ENCODE measurements around the gene EFNA2.
"Not testable (repeated sequence)": the region's sequence is repeated elsewhere in the genome, so short reads cannot be mapped to it uniquely, and the experiment has no call there.

EFNA2 gene

DNA sequence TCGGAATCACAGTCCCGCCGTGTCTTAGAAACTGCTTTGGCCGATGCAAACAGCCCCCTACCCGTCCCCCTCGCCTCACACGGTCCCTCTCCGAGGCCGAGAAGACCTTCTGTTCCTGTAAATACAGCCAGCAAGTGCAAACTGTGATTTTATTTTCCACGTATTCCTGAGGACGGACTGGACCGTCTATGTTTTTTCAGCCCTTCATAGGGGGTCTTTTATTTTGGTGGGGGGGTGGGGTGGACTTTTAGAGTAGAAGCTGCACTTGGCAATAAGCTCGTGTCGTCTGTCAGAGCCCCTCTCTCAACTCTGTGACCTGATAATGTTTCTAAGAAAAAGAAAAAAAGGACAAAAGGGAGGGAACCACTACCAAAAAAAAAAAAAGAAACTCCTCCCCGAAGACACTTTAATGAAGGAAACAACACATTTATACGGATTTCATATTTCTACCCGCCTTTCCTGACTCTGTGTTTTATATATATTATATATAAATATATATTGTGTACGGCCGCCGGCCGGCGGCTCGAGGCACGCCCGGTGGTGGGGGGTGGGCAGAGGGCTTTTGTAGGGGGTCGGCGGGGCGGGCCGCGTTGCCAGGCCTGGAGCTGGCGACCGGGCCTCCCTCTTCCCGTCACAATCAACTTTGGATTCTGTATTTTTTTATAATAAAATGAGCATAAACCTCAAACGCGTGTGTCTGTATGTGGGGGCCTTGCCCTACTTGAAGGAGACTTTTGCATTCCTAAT is 15.2 kb downstream of the EFNA2 start:
- Histone ChIP-seq H2AFZ (ENCODE audit: low read depth, low read length, severe bottlenecking) (no peak overlapping the region), H3F3A (ENCODE audit: insufficient read depth) (no peaks in the 10 kb centered on the region), H3K27me3 (ENCODE audit: low read length) (no peaks in the 10 kb centered on the region), H3K4me3 (ENCODE audit: insufficient read depth, low read length, poor library complexity, severe bottlenecking) (no peak overlapping the region), H3K9ac (ENCODE audit: low read length) (no peak overlapping the region), H3K9me3 (ENCODE audit: insufficient read depth, low read length) (no peaks in the 10 kb centered on the region), H4K20me1 (ENCODE audit: low read depth, low read length) (no peaks in the 10 kb centered on the region), H3K4me2 (ENCODE audit: low read depth, low read length, poor library complexity, severe bottlenecking) (no peak overlapping the region), H3K27ac (ENCODE audit: low read depth, low read length) (no peak overlapping the region), H3K36me3 (ENCODE audit: low read length) (no peaks in the 10 kb centered on the region), H3K9me2 (replicated peaks; ENCODE audit: insufficient read depth, low read length) (no peaks in the 10 kb centered on the region), H3K79me2 (ENCODE audit: insufficient read depth, low read length) (no peaks in the 10 kb centered on the region)
- TF ChIP-seq CTCF (IDR thresholded peaks at IDR 0.05; ENCODE audit: insufficient read depth, low read length, poor library complexity, severe bottlenecking) (no peak), EZH2phosphoT487 (conservative IDR thresholded peaks at IDR 0.05; ENCODE audit: low read length) (no peak)

DNA sequence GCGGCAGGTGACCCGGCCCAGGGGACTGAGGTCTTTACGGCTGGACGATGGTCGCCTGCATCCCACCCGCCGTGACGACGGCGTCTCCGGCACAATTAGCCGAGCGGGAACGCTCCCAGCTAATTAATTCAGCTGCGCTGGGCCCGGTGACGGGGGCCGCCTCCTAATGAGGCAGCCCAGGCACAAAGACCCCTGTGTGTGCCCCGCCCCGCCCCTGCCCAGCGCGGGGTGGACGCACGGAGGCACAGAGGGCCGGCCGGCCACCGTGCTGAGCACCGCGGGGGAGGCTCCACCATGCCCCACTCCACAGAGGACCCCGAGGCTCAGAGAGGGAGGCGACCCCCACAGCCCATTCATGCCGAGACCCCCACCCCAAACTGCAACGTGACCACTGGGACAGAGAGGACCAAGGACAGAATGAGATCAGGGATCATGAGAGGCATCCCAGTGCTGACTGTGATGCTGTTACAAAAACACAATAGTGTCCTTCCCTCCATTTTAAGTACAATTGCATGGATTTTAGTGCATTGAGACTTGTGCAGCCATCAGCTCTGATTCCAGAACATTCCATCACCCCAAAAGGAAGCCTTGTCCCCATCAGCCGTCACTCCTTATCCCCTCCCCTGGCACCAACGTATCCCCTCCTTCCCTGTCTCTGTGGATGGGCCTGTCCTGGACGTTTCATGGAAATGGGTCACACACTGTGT is 17.0 kb downstream of the EFNA2 start:
- H3K4me3 ChIP-seq (ENCODE audit: insufficient read depth, low read length, poor library complexity, severe bottlenecking), result no peak overlapping the region
- no peaks in the 10 kb centered on the region for H3K9me2 ChIP-seq (replicated peaks; ENCODE audit: insufficient read depth, low read length)
- no peaks in the 10 kb centered on the region for H3K27me3 ChIP-seq (ENCODE audit: low read length)
- no peak overlapping the region for H3K4me2 ChIP-seq (ENCODE audit: low read depth, low read length, poor library complexity, severe bottlenecking)
- no peaks in the 10 kb centered on the region for H3K9me3 ChIP-seq (ENCODE audit: insufficient read depth, low read length)
- no peak for TF ChIP-seq EZH2phosphoT487 (conservative IDR thresholded peaks at IDR 0.05; ENCODE audit: low read length)
- H3K27ac ChIP-seq (ENCODE audit: low read depth, low read length), result no peak overlapping the region
- no peak overlapping the region for H3K9ac ChIP-seq (ENCODE audit: low read length)
- H3K36me3 ChIP-seq (ENCODE audit: low read length), result no peaks in the 10 kb centered on the region
- H3F3A ChIP-seq (ENCODE audit: insufficient read depth), result no peaks in the 10 kb centered on the region
- no peaks in the 10 kb centered on the region for H4K20me1 ChIP-seq (ENCODE audit: low read depth, low read length)
- no peak overlapping the region for H2AFZ ChIP-seq (ENCODE audit: low read depth, low read length, severe bottlenecking)
- no peaks in the 10 kb centered on the region for H3K79me2 ChIP-seq (ENCODE audit: insufficient read depth, low read length)

GRCh38 chr19:1304197-1304924 is 18.7 kb downstream of the EFNA2 start:
- Histone ChIP-seq H3K9ac (ENCODE audit: low read length) (no peak overlapping the region), H3K79me2 (ENCODE audit: insufficient read depth, low read length) (no peaks in the 10 kb centered on the region), H3F3A (ENCODE audit: insufficient read depth) (no peaks in the 10 kb centered on the region), H3K9me2 (replicated peaks; ENCODE audit: insufficient read depth, low read length) (no peaks in the 10 kb centered on the region), H4K20me1 (ENCODE audit: low read depth, low read length) (no peaks in the 10 kb centered on the region), H3K9me3 (ENCODE audit: insufficient read depth, low read length) (no peaks in the 10 kb centered on the region), H3K27ac (ENCODE audit: low read depth, low read length) (no peak overlapping the region), H3K36me3 (ENCODE audit: low read length) (no peaks in the 10 kb centered on the region), H3K4me2 (ENCODE audit: low read depth, low read length, poor library complexity, severe bottlenecking) (no peak overlapping the region), H3K27me3 (ENCODE audit: low read length) (no peaks in the 10 kb centered on the region), H2AFZ (ENCODE audit: low read depth, low read length, severe bottlenecking) (no peak overlapping the region), H3K4me3 (ENCODE audit: insufficient read depth, low read length, poor library complexity, severe bottlenecking) (no peak overlapping the region)
- no peak for TF ChIP-seq CTCF (IDR thresholded peaks at IDR 0.05; ENCODE audit: insufficient read depth, low read length, poor library complexity, severe bottlenecking)
- TF ChIP-seq EZH2phosphoT487 (conservative IDR thresholded peaks at IDR 0.05; ENCODE audit: low read length), result no peak

DNA sequence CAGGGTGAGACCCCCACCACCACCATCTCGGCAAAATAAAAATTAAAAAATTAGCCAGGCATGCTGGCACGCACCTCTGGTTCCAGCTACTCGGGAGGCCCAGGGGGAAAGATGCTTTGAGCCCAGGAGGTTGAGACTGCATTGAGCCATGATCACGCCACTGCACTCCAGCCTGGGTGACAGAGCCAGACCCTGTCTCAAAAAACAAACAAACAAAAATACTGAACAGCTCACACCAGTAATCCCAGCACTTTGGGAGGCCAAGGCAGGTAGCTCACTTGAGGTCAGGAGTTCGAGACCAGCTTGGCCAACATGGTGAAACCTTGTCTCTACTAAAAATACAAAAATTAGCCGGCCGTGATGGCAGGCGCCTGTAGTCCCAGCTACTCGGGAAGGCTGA is 19.7 kb downstream of the EFNA2 start:
- not testable (repeated sequence) for H3K4me2 ChIP-seq (ENCODE audit: low read depth, low read length, poor library complexity, severe bottlenecking); H3F3A ChIP-seq (ENCODE audit: insufficient read depth); H3K9me2 ChIP-seq (replicated peaks; ENCODE audit: insufficient read depth, low read length); H3K27me3 ChIP-seq (ENCODE audit: low read length); H3K9me3 ChIP-seq (ENCODE audit: insufficient read depth, low read length); H3K27ac ChIP-seq (ENCODE audit: low read depth, low read length); H2AFZ ChIP-seq (ENCODE audit: low read depth, low read length, severe bottlenecking); H3K4me3 ChIP-seq (ENCODE audit: insufficient read depth, low read length, poor library complexity, severe bottlenecking); H3K79me2 ChIP-seq (ENCODE audit: insufficient read depth, low read length); H3K9ac ChIP-seq (ENCODE audit: low read length); H3K36me3 ChIP-seq (ENCODE audit: low read length); H4K20me1 ChIP-seq (ENCODE audit: low read depth, low read length)

All from SU-DHL-6 (cell line).